Measurements from ENCODE around the gene MAGI2.

The MAGI2 gene

GRCh38 chr7:79361214-79361613 is 92.3 kb downstream of the MAGI2 start:
- DNase-seq, result no peak

- DNase-seq, result no peak
Observed at GRCh38 chr7:79359827-79360226, 93.6 kb downstream of the MAGI2 start.

GRCh38 chr7:79357101-79357500 is 96.4 kb downstream of the MAGI2 start:
- no peak for DNase-seq

GRCh38 chr7:79353720-79354468 is 99.6 kb downstream of the MAGI2 start:
- no peak for DNase-seq

GRCh38 chr7:79352323-79352722 is 101.1 kb downstream of the MAGI2 start:
- DNase-seq, result no peak

GRCh38 chr7:79347351-79347750 is 106.1 kb downstream of the MAGI2 start:
- DNase-seq, result no peak

- DNase-seq, result no peak
Observed at GRCh38 chr7:79341902-79342301, 111.6 kb downstream of the MAGI2 start.

GRCh38 chr7:79340212-79340611 is 113.3 kb downstream of the MAGI2 start:
- no peak for DNase-seq

- DNase-seq, result no peak
Observed at GRCh38 chr7:79339208-79339925, 114.1 kb downstream of the MAGI2 start.

- DNase-seq, result no peak
Observed at GRCh38 chr7:79337717-79338116, 115.8 kb downstream of the MAGI2 start.

- no peak for DNase-seq
Observed at GRCh38 chr7:79334841-79335240, 118.6 kb downstream of the MAGI2 start.

- DNase-seq, result no peak
Observed at GRCh38 chr7:79334334-79334733, 119.1 kb downstream of the MAGI2 start.

- no peak for DNase-seq
Observed at GRCh38 chr7:79332091-79332490, 121.4 kb downstream of the MAGI2 start.

- DNase-seq, result no peak
Observed at GRCh38 chr7:79329464-79329863, 124.0 kb downstream of the MAGI2 start.

- no peak for DNase-seq
Observed at GRCh38 chr7:79320741-79321473, 132.6 kb downstream of the MAGI2 start.

GRCh38 chr7:79319369-79319768 is 134.1 kb downstream of the MAGI2 start:
- no peak for DNase-seq

GRCh38 chr7:79317728-79318127 is 135.7 kb downstream of the MAGI2 start:
- DNase-seq, result no peak

- no peak for DNase-seq
Observed at GRCh38 chr7:79312022-79312421, 141.4 kb downstream of the MAGI2 start.

- DNase-seq, result no peak
Observed at GRCh38 chr7:79308192-79308591, 145.3 kb downstream of the MAGI2 start.

GRCh38 chr7:79307376-79307775 is 146.1 kb downstream of the MAGI2 start:
- DNase-seq, result no peak

- DNase-seq, result no peak
Observed at GRCh38 chr7:79304711-79305110, 148.8 kb downstream of the MAGI2 start.

GRCh38 chr7:79302293-79302692 is 151.2 kb downstream of the MAGI2 start:
- DNase-seq, result no peak

- no peak for DNase-seq
Observed at GRCh38 chr7:79301419-79301818, 152.0 kb downstream of the MAGI2 start.

GRCh38 chr7:79300573-79300972 is 152.9 kb downstream of the MAGI2 start:
- DNase-seq, result no peak

All from activated naive CD4-positive, alpha-beta T cell treated with Interleukin-2 at 50 U/mL for 16 hours (primary cell).